ENCODE data around the gene HINFP.
"Not testable (repeated sequence)": the region's sequence is repeated elsewhere in the genome, so short reads cannot be mapped to it uniquely, and the experiment has no call there.

HINFP gene

GRCh38 chr11:119099711-119100110, 21.7 kb upstream of the HINFP start:
- DNase-seq (ENCODE audit: insufficient read length, low spot score) = no peak
- FAIRE-seq = no peak

GRCh38 chr11:119100246-119100970, 21.0 kb upstream of the HINFP start:
- DNase-seq (ENCODE audit: insufficient read length, low spot score) = no peak
- peak; percentile 8 for FAIRE-seq

- DNase-seq (ENCODE audit: insufficient read length, low spot score) (no peak), FAIRE-seq (peak; percentile 37)
Measured at GRCh38 chr11:119100994-119101758, 20.2 kb upstream of the HINFP start.

- DNase-seq (ENCODE audit: insufficient read length, low spot score) (no peak), FAIRE-seq (peak; percentile 98)
Measured at GRCh38 chr11:119101759-119102423, 19.5 kb upstream of the HINFP start, which contains the start of gene DPAGT1. DPAGT1 (minus strand) TSS chr11:119101853; CDS start chr11:119101655, 198 bp downstream.

GRCh38 chr11:119103161-119103664, 18.2 kb upstream of the HINFP start:
- not testable (repeated sequence) for FAIRE-seq; DNase-seq (ENCODE audit: insufficient read length, low spot score)

- no peak for FAIRE-seq
- DNase-seq (ENCODE audit: insufficient read length, low spot score) = no peak
Measured at GRCh38 chr11:119103793-119104192, 17.6 kb upstream of the HINFP start.

- FAIRE-seq = peak; percentile 93
- DNase-seq (ENCODE audit: insufficient read length, low spot score) = peak; percentile 80
Measured at GRCh38 chr11:119106564-119107537, 14.5 kb upstream of the HINFP start, which contains the start of gene C2CD2L. C2CD2L (plus strand) TSS chr11:119107344; CDS start chr11:119107742, 398 bp downstream.

- FAIRE-seq = no peak
- no peak for DNase-seq (ENCODE audit: insufficient read length, low spot score)
Measured at GRCh38 chr11:119107538-119108145, 13.7 kb upstream of the HINFP start.

GRCh38 chr11:119108146-119108856, 13.1 kb upstream of the HINFP start:
- DNase-seq (ENCODE audit: insufficient read length, low spot score) (no peak), FAIRE-seq (peak; percentile 83)

GRCh38 chr11:119108857-119109221, 12.5 kb upstream of the HINFP start:
- FAIRE-seq = peak; percentile 63
- no peak for DNase-seq (ENCODE audit: insufficient read length, low spot score)

GRCh38 chr11:119109843-119110242, 11.5 kb upstream of the HINFP start:
- DNase-seq (ENCODE audit: insufficient read length, low spot score) (no peak), FAIRE-seq (no peak)

- FAIRE-seq = no peak
- no peak for DNase-seq (ENCODE audit: insufficient read length, low spot score)
Measured at GRCh38 chr11:119110439-119110838, 10.9 kb upstream of the HINFP start.

- no peak for DNase-seq (ENCODE audit: insufficient read length, low spot score)
- no peak for FAIRE-seq
Measured at GRCh38 chr11:119111361-119111925, 9.9 kb upstream of the HINFP start.

GRCh38 chr11:119112314-119113020, 8.9 kb upstream of the HINFP start:
- FAIRE-seq (no peak), DNase-seq (ENCODE audit: insufficient read length, low spot score) (no peak)

GRCh38 chr11:119113716-119114115, 7.7 kb upstream of the HINFP start:
- no peak for DNase-seq (ENCODE audit: insufficient read length, low spot score)
- no peak for FAIRE-seq

GRCh38 chr11:119114351-119114750, 7.0 kb upstream of the HINFP start:
- DNase-seq (ENCODE audit: insufficient read length, low spot score) (no peak), FAIRE-seq (no peak)

GRCh38 chr11:119115484-119116234, 5.7 kb upstream of the HINFP start:
- FAIRE-seq (peak; percentile 64), DNase-seq (ENCODE audit: insufficient read length, low spot score) (no peak)

Data from GM19239 (cell line).